RWPE1 (cell line): ENCODE results near the gene ANLN.

Experiments
- CTCF ChIA-PET: fragments of 350-600 bp; sonication (Branson Sonifier 250); formaldehyde crosslinking; extraction: SDS; loops from one replicate; lab custom pipeline; 2021; lab: Yijun Ruan, JAX
- POLR2A ChIA-PET: fragments of 400-600 bp; formaldehyde crosslinking; extraction: SDS; loops from one replicate; lab custom pipeline; 2020; ENCODE audit warnings: antibody characterized with exemption; ENCODE audit not compliant: low non-redundant PET; lab: Yijun Ruan, JAX
- DNase-seq: peaks from one replicate; pipeline ENCODE4 v3.0.0; 2012; ENCODE audit warnings: low spot score
- H3K27ac ChIP-seq: fragments of 450-650 bp; 2 replicates; pipeline ENCODE4 v1.5.1; 2017
- CTCF ChIP-seq: fragments of 450-650 bp; conservative IDR thresholded peaks from 2 replicates; pipeline ENCODE4 v1.5.1; 2017; ENCODE audit warnings: low read depth, mild to moderate bottlenecking

ANLN gene

GRCh38 chr7:36438211-36438610, 48.5 kb downstream of the ANLN start:
- H3K27ac ChIP-seq, result no peak overlapping the region
- no peak for DNase-seq
- ChIA-PET POLR2A (no interaction called here), CTCF (interaction anchor here (1.0 kb wide), 1 partner anchor 11 kb away, joined by 4 read pairs; no protein-coding TSS in a partner anchor)
- no peak for TF ChIP-seq CTCF

GRCh38 chr7:36439624-36440023, 50.0 kb downstream of the ANLN start:
- TF ChIP-seq CTCF, result no peak
- POLR2A ChIA-PET, result no interaction called here
- no peak for DNase-seq
- CTCF ChIA-PET, result interaction anchor here (0.6 to 0.8 kb wide), 2 partner anchors 8 to 550 kb away, joined by 3 to 4 read pairs; no protein-coding TSS in a partner anchor
- H3K27ac ChIP-seq, result no peak overlapping the region

GRCh38 chr7:36440880-36441279, 51.2 kb downstream of the ANLN start:
- no peak overlapping the region for H3K27ac ChIP-seq
- DNase-seq, result peak; percentile 26
- ChIA-PET POLR2A (no interaction called here), CTCF (interaction anchor here (0.5 to 1.7 kb wide), 12 partner anchors 9 to 1838 kb away, joined by 3 to 6 read pairs (median 4); no protein-coding TSS in a partner anchor)
- TF ChIP-seq CTCF, result peak; percentile 56

- POLR2A ChIA-PET, result no interaction called here
- no peak overlapping the region for H3K27ac ChIP-seq
- DNase-seq, result no peak
- CTCF ChIA-PET, result interaction anchor here (0.6 to 1.7 kb wide), 12 partner anchors 9 to 1837 kb away, joined by 3 to 6 read pairs (median 4); no protein-coding TSS in a partner anchor
- no peak for TF ChIP-seq CTCF
These were observed 51.8 kb downstream of the ANLN start for GRCh38 chr7:36441344-36442022.

- ChIA-PET CTCF (interaction anchor here (0.6 kb wide), 1 partner anchor 10 kb away, joined by 4 read pairs; no protein-coding TSS in a partner anchor), POLR2A (no interaction called here)
- no peak for DNase-seq
- no peak for TF ChIP-seq CTCF
- no peak overlapping the region for H3K27ac ChIP-seq
These were observed 59.2 kb downstream of the ANLN start for GRCh38 chr7:36448781-36449379.

GRCh38 chr7:36449685-36450084, 60.0 kb downstream of the ANLN start:
- H3K27ac ChIP-seq, result no peak overlapping the region
- no peak for TF ChIP-seq CTCF
- DNase-seq, result no peak
- ChIA-PET POLR2A (no interaction called here), CTCF (interaction anchor here (1.5 kb wide), 1 partner anchor 9 kb away, joined by 4 read pairs; no protein-coding TSS in a partner anchor)
